Caki2 (cell line): Measurements from ENCODE around the gene SBF2. TPM values are rescaled to one million over a fixed set of nuclear protein-coding genes. Genes with fewer than 3 reads are reported as not detected.
"Not testable (repeated sequence)": the region's sequence is repeated elsewhere in the genome, so short reads cannot be mapped to it uniquely, and the experiment has no call there.

Experiments
- DNase-seq: peaks from one replicate; pipeline ENCODE4 v3.0.0-alpha.2; 2015; ENCODE audit warnings: low read depth
- in situ Hi-C: cut with HindIII; loops from 2 replicates; pipeline ENCODE4 v1.10.0; 2016; ENCODE audit warnings: low sequenced_read_pairs, low pct_unique_long_range_greater_than_20kb, mixed read lengths
- total RNA-seq: library from RNA; depleted of rRNA; stranded (reverse); fragments of >200 nt; shearing (Covaris generic); gene quantifications from 2 replicates; pipeline ENCODE4 v1.2.3, GENCODE V29; 2014; ENCODE audit warnings: low replicate concordance

SBF2 gene
- total RNA-seq, 1 experiment from 2014 or later: 10.1 TPM

GRCh38 chr11:9748361-9748970 is 545.6 kb downstream of the SBF2 start:
- DNase-seq: peak; percentile 72
- in situ Hi-C loops: no loop called here

- no peak for DNase-seq
- in situ Hi-C loops: no loop called here
Measured at GRCh38 chr11:9747828-9748227, 546.2 kb downstream of the SBF2 start.

- in situ Hi-C loops: no loop called here
- no peak for DNase-seq
Measured at GRCh38 chr11:9747229-9747628, 546.8 kb downstream of the SBF2 start.

- in situ Hi-C loops: no loop called here
- no peak for DNase-seq
Measured at GRCh38 chr11:9745411-9746211, 548.4 kb downstream of the SBF2 start.

- DNase-seq, in situ Hi-C loops: not testable (repeated sequence)
Measured at GRCh38 chr11:9743512-9743911, 550.5 kb downstream of the SBF2 start.

GRCh38 chr11:9741260-9741659 is 552.8 kb downstream of the SBF2 start:
- DNase-seq: no peak
- in situ Hi-C loops: no loop called here

GRCh38 chr11:9740202-9740883 is 553.7 kb downstream of the SBF2 start:
- in situ Hi-C loops: no loop called here
- DNase-seq: no peak

GRCh38 chr11:9739123-9739900 is 554.7 kb downstream of the SBF2 start:
- in situ Hi-C loops: no loop called here
- no peak for DNase-seq

- in situ Hi-C loops: no loop called here
- DNase-seq: no peak
Measured at GRCh38 chr11:9738707-9739106, 555.3 kb downstream of the SBF2 start.

GRCh38 chr11:9738116-9738515 is 555.9 kb downstream of the SBF2 start:
- DNase-seq: no peak
- in situ Hi-C loops: no loop called here

- no peak for DNase-seq
- in situ Hi-C loops: no loop called here
Measured at GRCh38 chr11:9736365-9736764, 557.7 kb downstream of the SBF2 start.

GRCh38 chr11:9735919-9736318 is 558.1 kb downstream of the SBF2 start:
- in situ Hi-C loops: no loop called here
- DNase-seq: no peak

- no peak for DNase-seq
- in situ Hi-C loops: no loop called here
Measured at GRCh38 chr11:9735236-9735635, 558.8 kb downstream of the SBF2 start.

GRCh38 chr11:9733212-9733611 is 560.8 kb downstream of the SBF2 start:
- no peak for DNase-seq
- in situ Hi-C loops: no loop called here

- in situ Hi-C loops: no loop called here
Measured at GRCh38 chr11:9732453-9732852, 561.6 kb downstream of the SBF2 start.

GRCh38 chr11:9731256-9731655 is 562.8 kb downstream of the SBF2 start:
- in situ Hi-C loops: no loop called here

More at GRCh38 chr11:9732453-9732852, 561.6 kb downstream of the SBF2 start:
- no peak for DNase-seq

More at GRCh38 chr11:9731256-9731655, 562.8 kb downstream of the SBF2 start:
- DNase-seq: no peak
